ENCODE data around the gene CD44. TPM values are rescaled to one million over a fixed set of nuclear protein-coding genes. Genes with fewer than 3 reads are reported as not detected.

The CD44 gene
- total and polyA plus RNA-seq, 10 of the 15 experiments (the other 5 are each of a cell fraction or from before 2014, with no cell fraction given) = 57.1 to 293 (median 120) TPM

DNA sequence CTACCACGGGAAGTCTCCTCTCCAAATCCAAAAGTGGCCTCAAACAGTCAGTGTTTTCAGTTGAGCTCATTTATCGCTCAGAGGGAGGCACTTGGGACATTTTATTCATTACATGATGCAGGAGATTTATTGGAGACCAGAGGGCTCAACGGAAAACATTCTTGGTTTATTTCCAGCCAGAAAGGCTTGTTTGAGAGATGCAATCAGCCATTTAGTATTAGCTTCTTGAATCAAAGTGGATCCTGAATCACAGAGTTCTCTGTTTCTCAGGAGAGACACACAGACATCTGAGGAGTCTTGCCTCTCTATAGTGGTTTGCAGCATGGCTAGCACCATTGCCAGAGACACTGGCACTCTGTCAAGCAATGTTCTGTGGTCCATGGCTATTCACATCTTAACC, 31.5 kb downstream of the CD44 start:
- ChIA-PET SMC1A (ENCODE audit: uncharacterized antibody, unreplicated experiment) (interaction anchor here (0.7 to 14.8 kb wide), 6 partner anchors 11 to 136 kb away, joined by 3 to 260 read pairs (median 7); no protein-coding TSS in a partner anchor), CTCF (interaction anchor here (0.8 to 1.9 kb wide), 4 partner anchors 9 to 244 kb away, joined by 3 to 6 read pairs (median 3); no protein-coding TSS in a partner anchor), POLR2A (no interaction called here), RAD21 (ENCODE audit: unreplicated experiment) (no interaction called here)
- Histone ChIP-seq H3K27ac (ENCODE audit: control insufficient read depth, insufficient read depth) (no peak overlapping the region), H3K4me1 (ENCODE audit: control insufficient read depth, insufficient read depth, low read length) (peaks cover 50% of the 10 kb centered on the region), H3K9ac (ENCODE audit: control insufficient read depth, insufficient read depth, low read length) (no peak overlapping the region), H3K27me3 (replicated peaks in 1 of 2; ENCODE audit: control insufficient read depth in 2 of 2, insufficient read depth in 2 of 2, low read length in 1 of 2) (no peaks in the 10 kb centered on the region), H3K36me3 (ENCODE audit: control insufficient read depth in 2 of 2, insufficient read depth in 2 of 2, low read length in 1 of 2) (no peaks in the 10 kb centered on the region; a peak in 2 of 4 replicates), H3K4me2 (ENCODE audit: control insufficient read depth, insufficient read depth) (no peak overlapping the region), H3K9me3 (replicated peaks; ENCODE audit: control insufficient read depth, insufficient read depth, low read length) (no peaks in the 10 kb centered on the region), H2AFZ (ENCODE audit: control insufficient read depth, low read depth, low read length) (no peak overlapping the region), H3K4me3 (no peak overlapping the region), H3K79me2 (ENCODE audit: control insufficient read depth, insufficient read depth, low read length) (peaks cover 31% of the 10 kb centered on the region), H4K20me1 (ENCODE audit: control insufficient read depth, insufficient read depth) (no peaks in the 10 kb centered on the region)
- TF ChIP-seq NR2C1 (IDR thresholded peaks at IDR 0.05) (no peak), IKZF2 (IDR thresholded peaks at IDR 0.05) (no peak), MTA2 (IDR thresholded peaks at IDR 0.05; ENCODE audit: low read depth) (no peak), EP300 (IDR thresholded peaks at IDR 0.05; ENCODE audit: borderline replicate concordance in 1 of 2, control insufficient read depth in 1 of 2, low read depth in 2 of 2, low read length in 2 of 2) (no peak), RBBP5 (conservative IDR thresholded peaks at IDR 0.05) (no peak), RAD21 (IDR thresholded peaks at IDR 0.05; ENCODE audit: insufficient read depth, low read depth, low read length) (no peak), WRNIP1 (IDR thresholded peaks at IDR 0.05; ENCODE audit: borderline replicate concordance, low read depth, low read length) (no peak), STAT1 (conservative IDR thresholded peaks at IDR 0.05) (no peak), ZNF274 (IDR thresholded peaks at IDR 0.05; ENCODE audit: insufficient read depth, insufficient read length) (no peak), MEF2B (IDR thresholded peaks at IDR 0.05; ENCODE audit: partially characterized antibody, poor library complexity, severe bottlenecking) (no peak), ZZZ3 (IDR thresholded peaks at IDR 0.05; ENCODE audit: control insufficient read depth, insufficient read length, low read depth) (no peak), MTA3 (IDR thresholded peaks at IDR 0.05; ENCODE audit: borderline replicate concordance, low read length) (no peak), RELA (IDR thresholded peaks at IDR 0.05; ENCODE audit: borderline replicate concordance, partially characterized antibody) (no peak), TCF7 (IDR thresholded peaks at IDR 0.05; ENCODE audit: borderline replicate concordance) (no peak)
- TF ChIP-seq, protein P1, sequence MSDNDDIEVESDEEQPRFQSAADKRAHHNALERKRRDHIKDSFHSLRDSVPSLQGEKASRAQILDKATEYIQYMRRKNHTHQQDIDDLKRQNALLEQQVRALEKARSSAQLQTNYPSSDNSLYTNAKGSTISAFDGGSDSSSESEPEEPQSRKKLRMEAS (IDR thresholded peaks at IDR 0.05; ENCODE audit: low read depth, low read length) = no peak
- TF ChIP-seq, protein P2, sequence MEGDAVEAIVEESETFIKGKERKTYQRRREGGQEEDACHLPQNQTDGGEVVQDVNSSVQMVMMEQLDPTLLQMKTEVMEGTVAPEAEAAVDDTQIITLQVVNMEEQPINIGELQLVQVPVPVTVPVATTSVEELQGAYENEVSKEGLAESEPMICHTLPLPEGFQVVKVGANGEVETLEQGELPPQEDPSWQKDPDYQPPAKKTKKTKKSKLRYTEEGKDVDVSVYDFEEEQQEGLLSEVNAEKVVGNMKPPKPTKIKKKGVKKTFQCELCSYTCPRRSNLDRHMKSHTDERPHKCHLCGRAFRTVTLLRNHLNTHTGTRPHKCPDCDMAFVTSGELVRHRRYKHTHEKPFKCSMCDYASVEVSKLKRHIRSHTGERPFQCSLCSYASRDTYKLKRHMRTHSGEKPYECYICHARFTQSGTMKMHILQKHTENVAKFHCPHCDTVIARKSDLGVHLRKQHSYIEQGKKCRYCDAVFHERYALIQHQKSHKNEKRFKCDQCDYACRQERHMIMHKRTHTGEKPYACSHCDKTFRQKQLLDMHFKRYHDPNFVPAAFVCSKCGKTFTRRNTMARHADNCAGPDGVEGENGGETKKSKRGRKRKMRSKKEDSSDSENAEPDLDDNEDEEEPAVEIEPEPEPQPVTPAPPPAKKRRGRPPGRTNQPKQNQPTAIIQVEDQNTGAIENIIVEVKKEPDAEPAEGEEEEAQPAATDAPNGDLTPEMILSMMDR (IDR thresholded peaks at IDR 0.05 in 2 of 3, conservative IDR thresholded peaks at IDR 0.05 in 1 of 3; ENCODE audit: control insufficient read depth in 2 of 3, extremely low read depth in 1 of 3, insufficient read depth in 1 of 3, low read depth in 3 of 3, low read length in 3 of 3) = no peak
- 66% methylated on average over 3 of the region's 3 CpGs for WGBS (ENCODE audit: insufficient coverage, insufficient replicate concordance, low lambda C conversion rate, missing lambda C conversion rate)
- FAIRE-seq (no peak), DNase-seq (ENCODE audit: low read depth, low spot score) (no peak), ATAC-seq (no peak)
- in situ Hi-C loops (cut with MboI) = no loop called here
- intact Hi-C loops (cut with micrococcal nuclease; ENCODE audit: unreplicated experiment) = no loop called here
- no TSS peak for BruUV-seq (replicated peaks)

Measured in GM12878 (cell line).